ENCODE data around the gene UBAC2.

The UBAC2 gene

DNA sequence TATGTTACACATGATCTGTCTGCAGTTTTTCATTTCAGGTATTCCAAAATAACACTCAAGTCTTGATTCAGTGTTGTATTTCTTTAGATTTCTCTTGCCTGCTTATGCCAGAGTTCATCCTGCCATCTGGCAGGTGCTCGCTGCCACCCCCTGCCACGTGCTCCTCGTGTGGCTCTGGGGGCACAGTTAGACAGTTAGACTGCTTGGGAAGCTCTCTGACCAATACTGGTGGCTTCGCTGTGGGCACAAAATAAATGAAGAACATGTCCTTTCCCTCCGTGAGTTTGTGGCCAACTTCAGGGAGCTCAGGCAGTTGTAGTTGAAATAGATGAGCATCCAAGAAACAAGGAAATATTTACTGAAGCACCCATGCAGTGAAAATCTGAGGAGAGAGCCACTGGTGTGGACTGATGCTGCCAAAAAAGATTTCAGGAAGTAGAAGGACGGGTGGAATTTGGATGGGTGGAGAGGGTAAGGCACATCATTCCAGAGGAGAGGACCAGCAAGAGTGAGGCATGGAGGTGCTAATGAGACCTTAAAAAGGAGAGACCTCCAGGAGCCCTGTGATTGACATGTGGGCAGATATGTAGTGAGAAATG is 144.1 kb downstream of the UBAC2 start:
- no peak for DNase-seq

DNA sequence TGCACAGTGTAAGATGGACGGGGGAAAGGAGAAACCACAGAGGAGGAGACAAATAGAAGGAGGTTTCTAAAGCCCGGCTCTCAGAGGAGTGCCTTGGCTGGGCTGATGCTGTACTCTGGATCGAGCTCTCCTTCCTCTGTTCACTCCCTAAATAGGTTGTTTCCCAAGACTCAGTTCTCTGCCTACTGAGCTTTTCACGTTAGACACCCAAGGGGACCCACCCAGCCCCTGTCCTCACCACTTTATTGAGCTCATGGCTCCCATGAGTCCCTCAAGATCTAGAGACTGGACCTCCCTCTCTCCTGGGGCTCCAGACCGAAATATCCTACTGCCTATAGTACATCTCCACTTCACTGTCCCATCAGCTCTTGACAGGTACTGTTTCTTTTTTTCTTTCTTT is 144.7 kb downstream of the UBAC2 start:
- no peak for DNase-seq

DNA sequence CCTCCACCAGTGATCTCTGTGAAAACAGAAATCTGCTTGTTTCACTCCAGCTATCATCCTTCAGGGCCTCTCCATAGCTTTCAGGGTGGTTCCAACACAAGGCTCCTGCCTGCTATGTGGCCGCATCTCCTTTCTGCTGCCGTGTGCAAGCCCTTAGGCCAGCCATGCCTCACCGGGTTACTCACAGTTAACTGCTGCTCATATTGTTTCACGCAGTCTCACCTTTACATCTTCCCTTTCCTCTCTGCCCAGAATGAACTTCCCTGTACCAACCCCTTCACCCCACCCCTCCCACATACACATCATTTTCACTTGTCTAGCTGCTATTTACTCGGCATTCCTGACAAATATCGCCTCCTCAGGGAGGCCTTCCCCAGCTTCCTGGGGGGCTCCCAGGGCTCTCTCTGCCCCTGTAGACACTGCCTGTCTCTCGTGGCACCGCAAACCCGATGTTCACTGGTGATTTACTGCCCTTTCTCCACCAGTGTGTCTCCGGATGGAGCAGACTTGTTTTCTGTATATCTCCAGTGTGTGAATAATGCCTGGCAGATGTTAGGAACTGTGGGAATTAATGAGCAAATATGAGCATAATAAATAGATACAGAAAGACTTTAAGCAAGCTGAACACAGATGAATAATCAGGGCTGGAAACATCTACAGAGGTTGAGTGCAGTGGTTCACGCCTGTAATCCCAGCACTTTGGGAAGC is 145.8 kb downstream of the UBAC2 start:
- no peak for DNase-seq

DNA sequence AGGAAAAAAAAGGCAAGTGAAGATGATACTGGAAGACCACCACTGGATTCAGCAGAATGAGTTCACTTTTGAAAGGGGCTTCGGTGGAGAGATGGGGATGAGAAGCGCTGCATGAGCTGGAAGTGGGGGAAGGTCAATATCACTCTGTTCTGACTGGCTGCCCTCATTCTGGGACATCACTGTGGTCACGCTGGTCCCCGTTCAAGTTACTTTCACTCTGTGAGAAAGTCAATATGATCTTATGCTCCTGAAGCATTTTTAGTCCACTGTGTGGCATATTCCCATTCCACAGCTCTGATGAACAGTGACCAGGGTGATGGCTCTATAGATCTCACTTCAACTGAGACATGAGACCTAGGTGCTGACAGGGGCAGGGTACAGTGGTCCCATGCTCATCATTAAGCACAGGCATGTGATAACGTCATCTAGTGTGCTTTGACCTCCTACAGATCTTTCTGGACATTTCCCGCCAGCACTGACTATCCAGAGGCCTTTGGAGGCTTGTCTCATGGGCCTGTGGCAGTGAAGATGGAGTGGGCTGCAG is 146.8 kb downstream of the UBAC2 start:
- DNase-seq = no peak

DNA sequence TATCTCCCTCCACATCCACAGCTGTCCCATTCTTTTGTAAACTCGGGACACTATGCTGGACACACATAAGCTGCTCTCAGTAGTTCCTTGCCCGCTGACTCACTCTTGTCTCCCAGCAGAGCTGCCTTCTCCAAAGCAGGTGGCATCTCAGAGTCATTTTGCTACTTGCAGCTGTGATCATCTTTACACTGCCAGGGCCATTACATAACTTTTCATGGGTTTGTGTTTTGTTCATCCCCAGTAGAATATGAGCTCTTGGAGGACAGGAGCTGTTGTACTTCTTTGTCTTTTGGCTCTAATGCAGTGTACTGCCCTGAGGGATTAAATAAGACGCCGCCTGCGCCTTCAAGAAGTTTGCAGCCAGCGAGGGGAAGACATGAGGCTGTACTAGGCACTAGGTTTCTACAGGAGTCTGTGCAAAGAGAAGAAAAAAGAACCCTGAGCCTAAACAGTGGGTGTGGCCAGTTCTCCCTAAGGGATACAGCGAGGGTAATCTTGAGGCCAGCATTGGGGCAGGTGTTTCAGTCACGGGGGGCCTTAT is 147.3 kb downstream of the UBAC2 start:
- DNase-seq = no peak

DNA sequence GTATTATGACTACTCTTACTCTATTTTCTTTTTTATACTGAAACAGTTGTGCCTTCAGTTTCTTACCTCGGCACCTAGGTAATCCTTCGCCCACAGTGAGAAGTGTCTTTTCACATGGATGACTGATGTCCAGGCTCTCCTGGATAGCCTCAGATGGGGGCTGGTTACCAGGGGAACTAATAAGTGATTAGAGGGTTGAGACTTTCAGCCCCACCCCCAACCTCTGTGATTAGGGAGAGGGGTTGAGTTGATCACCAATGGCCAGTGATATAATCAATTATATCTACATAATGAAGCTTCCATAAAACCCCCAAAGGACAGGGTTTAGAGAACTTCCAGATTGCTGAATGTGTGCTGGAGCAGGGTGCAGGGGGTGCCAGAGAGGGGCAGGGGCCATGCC is 149.5 kb downstream of the UBAC2 start:
- no peak for DNase-seq

DNA sequence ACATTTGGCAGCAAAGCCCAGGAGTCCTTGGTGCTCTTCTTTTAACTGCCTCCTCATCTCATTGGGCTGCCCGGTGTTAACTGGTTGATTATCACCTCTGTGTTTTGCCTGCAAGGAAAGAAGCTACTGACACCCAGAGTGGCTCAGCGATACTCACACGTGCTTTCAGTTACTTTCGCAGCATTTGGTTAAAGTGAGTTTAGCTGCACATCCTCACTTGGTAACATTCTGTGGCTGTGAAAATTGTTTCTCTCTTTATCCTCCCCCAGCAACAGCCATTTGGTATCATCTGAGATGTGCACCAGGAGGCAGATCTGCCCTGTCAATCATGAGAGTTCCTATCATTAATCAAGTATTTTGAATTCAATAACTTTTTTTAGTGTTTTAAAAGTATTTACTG is 151.1 kb downstream of the UBAC2 start:
- DNase-seq = peak; percentile 47

DNA sequence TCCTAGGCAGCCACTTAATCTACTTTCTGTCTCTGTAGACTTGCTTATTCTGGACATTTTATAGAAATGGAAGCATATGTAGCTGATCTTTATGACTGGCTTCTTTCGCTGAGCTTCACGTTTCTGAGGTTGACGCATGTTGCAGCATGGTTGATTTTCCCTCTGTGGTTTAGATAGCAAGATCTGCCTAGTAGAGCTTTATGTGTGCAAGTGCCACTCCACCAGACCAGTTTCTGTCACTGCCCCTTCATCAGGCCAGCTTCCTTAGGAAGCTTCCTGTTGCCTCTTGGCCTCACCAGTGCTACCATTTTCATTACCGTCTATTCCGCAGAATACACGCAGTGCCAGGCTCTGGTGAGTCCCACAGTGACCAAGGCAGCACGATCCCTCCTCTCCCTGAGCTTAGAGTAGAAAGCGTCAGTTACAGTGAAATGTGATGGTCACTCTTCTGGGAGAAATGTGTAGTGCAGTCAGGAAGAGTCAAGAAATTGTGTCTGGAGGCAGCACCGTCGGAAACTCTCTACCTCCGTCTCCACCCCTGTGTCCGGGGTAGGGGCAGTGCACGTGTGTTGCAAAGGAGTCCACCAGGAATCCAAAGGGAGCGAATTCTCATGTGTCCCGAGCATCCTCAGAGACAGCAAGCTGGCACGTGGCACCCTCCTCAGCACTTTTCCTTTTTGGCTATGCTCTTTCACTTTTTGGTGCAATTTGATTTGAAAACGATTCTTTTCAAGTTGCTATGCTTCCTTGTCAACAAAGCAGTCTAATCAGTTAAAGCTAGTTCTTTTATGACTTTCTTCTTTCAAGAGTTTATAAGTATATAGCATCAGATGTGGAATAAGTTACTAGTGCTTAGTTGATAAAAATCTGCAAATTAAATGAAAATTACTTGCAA is 151.9 kb downstream of the UBAC2 start:
- peak; percentile 63 for DNase-seq

DNA sequence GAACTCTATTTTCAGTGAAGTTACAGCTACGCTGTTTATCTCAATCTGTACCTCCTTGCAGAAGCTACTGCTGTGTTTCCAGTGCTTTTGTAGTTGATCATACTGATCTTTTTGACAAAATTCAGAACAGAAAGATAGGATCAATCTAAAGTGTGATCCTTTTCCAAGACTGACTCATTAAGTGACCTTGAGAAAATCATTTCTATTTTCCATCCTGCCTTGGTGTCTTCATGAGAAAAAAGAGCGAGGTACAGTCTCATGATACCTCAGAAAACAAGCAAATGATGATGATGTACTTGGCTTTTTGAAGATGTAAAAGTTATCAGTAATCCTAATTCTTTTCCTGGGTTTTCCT is 152.6 kb downstream of the UBAC2 start:
- no peak for DNase-seq

DNA sequence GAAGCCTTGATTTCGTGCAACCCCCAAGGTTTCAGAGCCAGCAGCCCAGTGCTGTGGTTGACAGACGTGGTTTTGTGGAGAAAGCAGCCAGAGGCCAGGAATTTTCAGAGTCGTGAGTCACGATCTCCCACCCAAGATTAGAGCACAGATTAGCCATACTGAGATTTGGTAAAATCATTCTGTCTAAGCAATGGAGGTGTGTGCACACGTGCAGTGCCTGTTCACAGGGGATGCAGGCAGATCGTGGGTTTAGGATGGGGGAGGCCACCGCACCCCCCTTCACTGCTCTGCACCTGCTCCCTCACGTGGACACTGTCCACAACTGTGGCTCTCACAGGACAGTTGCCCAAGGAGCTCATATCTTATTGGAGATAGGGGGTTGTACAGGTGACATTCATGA is 153.2 kb downstream of the UBAC2 start:
- peak; percentile 48 for DNase-seq

DNA sequence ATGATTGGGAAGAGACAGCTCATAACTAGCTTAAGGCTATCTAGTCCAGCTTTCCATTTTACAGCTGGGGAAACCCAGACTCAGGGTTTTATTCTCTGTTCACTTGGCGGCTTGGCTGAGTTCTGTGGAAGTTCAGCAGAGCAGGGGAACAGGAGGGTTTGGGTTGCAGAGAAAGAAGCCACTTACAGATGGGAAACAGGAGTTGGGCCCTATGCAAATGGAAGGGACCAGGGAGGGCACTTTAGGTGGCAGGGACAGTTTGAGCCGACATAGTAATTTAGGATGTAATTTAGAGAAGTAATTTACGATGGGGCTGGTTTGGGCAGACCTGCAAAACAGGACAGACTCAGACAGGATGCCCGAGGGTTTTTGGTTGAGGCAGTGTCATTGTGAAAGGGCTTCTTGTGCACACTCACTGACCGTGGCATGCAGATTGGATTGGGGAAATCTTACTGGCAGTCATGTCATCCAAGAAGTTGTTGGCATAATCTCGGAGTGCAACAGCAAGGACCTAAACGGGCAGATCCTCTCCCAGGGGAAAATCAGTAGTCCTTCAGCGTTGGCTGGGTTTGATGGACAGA is 153.8 kb downstream of the UBAC2 start:
- peak; percentile 57 for DNase-seq

DNA sequence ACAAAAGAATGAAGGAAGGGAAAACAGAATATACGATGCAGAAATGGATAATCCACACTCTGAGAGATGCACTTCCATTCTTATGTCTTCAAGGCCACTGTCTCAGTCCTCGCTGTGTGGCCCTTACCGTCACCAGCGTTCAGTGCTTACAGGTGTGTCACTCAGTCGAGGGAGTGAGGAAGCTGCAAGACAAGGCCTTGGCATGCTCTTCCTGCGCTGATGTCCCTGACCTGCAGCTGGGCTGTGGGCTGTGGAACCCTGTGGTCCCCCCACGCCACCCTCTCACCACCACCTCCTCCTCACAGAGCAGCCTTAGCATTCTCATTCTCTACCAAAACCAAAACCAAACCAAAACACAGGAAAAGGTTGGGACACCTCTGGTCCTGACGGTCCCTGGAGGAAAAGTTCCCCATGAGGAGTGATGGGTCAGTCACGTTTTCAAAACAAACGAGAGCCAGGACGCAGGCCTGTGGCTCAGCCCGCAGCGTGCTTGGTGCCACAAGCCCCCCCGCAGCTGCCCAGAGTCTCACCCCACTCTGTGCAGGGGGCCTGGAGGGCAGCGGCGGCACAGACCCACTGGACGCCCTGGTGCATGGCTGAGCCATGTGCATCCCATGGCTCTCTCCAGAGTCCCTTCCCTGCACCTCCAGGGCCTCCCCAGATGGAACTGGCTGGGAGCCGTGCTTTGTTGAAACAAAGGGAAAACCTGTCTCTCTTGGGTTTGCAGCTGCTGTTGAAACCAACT is 154.8 kb downstream of the UBAC2 start:
- DNase-seq = no peak

DNA sequence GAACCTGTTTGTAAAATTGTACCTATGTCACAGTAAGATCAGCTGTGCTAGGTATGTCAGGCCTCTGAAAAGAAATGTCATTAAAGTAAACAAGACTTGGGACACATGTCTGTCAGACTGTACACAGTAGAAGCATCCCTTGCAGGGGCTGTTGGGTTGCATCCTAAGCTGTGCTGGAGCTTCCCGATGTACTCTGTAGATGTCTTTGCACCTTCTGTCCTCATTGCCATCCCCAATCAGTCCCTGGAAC is 155.3 kb downstream of the UBAC2 start:
- no peak for DNase-seq

DNA sequence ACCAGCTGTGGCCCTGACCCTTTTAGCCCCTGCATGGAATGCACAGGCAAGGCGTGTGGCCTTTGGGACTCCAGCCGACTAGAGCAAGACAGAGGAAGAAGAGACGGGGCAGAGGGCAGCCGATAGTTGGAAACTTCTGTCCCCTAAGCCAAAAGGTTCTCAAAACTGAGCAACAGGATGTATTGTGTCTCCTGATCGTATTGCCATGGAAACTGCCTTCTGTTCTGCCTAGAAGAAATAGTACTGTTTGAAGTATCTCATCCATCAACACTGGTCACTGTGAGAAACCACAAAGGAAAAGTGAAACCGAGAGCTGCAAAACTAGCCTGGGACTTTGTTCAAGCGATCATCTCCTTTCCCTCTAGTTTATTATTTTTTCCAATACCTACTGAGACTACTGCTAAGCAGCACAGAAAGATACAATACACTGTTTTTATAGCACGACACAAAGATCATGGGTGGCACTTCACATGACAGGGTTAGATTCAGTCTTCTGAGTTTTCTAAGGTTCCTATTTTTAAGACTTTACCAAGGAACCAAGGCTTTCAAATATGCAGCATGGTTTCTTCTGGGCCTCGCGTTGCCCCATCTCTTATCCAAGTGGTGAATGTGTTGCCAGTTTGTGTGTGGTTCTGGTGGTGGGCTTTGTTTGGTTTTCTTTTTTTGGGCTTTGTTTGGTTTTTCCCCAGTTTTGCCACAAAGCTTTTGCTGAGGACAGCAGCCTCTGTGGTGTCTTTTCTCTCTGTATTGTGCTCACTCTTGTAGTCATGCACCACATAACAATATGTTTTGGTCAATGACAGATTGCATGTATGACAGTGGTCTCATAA is 155.8 kb downstream of the UBAC2 start:
- DNase-seq = no peak

DNA sequence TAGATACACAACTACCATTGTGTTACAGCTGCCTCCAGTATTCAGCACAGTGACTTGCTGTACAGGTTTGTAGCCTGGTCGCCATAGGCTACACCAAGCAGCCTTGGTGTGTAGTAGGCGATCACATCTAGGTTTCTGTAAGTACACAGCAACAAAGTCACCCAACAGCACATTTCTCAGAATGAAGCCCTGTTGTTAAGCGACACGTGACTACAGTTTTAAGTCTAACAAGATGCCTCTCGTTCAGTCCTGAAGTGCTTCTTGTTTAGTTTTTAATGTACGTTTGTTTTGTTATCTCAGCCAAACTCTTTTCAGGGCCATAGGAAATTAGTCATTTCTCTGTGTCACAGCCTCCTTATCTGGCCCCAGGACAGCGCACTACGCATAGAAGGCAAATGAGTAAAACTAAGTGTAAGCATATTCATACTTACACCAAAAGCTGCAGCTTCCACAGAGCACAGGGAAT is 156.5 kb downstream of the UBAC2 start:
- peak; percentile 72 for DNase-seq

DNA sequence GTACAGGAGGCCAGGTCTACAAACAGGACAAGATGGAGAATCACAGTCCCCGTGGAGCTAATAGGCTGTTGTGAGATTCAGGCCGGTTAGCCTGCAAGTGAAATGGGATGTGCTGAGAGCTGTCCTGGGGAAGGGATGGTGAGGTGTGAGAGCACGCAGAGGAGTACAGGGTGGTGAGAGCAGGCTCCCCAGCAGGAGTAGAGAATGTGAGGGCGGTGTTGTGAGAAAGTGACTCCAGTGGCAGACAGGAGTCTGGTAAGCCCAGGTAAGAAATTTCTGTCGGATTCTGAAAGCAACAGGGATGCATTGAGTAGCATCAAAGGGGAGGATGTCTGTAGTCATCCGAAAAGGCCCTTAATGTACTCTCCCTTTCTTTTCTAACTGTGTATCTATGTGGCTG is 157.3 kb downstream of the UBAC2 start:
- DNase-seq = peak; percentile 53

DNA sequence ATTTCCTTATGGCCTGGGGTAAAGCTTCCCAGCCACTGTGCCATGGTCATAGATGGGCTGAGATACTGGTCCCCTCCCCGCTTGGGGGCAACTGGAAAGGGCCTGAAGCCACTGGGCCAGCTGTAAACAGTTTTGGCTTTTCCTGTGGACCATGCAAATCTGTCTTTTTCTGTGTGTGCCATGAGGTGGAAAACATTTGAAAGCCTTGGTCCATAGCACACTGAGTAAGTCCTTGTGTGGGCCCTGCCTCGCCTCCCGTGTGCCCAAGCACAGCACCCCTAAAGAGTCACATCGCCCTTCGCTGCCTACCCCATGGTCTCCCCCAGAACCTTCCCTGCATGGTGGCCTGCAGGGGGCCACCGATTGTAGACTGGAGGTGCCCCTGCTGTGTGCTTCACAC is 158.9 kb downstream of the UBAC2 start:
- no peak for DNase-seq

DNA sequence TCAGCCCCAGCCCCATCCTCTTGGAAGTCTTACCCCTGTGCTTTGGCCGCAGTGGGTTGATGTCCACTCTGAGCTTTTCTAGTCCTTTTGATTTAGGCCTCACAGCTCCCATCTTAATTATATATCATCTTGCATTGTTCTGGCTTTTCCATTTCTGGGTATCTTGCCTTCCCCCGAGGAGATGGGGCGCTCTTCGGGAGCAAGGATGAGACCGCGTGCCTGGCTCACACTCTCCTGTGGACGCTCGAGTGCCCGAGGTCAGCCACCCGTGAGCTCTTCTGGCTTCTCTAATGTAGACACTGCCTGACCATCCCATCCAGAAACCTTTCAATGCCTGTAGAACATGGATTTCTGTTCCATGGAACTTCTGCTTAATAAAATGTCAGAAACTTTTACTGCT is 160.0 kb downstream of the UBAC2 start:
- no peak for DNase-seq

DNA sequence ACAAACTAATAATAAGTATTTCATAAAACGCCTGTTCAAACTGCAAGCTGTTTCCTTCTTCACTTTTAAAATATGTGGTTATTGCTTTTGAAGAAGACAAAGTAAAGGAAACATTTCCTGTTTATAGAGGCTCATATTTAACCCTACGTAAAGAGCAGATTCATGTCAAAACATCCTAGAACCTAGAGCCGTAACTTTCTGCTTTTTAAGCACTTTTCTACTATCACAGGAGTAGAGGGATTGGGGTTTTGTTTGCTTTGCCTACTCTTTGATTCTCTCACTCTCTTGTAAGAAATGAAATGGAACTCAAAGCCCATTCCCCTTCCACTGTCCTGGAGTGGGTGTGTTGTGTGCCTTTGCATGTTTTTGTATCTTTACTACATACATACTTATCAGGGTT is 160.5 kb downstream of the UBAC2 start:
- DNase-seq = no peak

DNA sequence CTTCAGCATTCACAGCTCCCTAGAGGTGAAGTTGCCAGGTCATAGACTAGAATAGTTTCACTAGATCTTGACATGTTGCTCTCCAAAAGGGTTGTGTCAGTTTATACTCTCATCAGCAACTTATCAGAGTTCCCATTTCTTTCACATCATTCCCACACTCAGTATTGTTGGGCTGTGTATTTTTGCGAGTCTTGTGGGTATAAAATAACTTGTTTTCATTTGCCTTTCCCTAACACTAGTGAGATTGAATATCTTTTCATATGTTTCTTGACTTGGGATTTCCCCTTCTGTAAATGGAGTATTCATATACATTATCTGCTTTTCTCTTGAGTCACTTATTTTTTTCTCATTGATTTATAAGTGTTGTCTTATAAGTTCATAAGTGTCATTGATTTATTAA is 161.7 kb downstream of the UBAC2 start:
- DNase-seq = no peak

DNA sequence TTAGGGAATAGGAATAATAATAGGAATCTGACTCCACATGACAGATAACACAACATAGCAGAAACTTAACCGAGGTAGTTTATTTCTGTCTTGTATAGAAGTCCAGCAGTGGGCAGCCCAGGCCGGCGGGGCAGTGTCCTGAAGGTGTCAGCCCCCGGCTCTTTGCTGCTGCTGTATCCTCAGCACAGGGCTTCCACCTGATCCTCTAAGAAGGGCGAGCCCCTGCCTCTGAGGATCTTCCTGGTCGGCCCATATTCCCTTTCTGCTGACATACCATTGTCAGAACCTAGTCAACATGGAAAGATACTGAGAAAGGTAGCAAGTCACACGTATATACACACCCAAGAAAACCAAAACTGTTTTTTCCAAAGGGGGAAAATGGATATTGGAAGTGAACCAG is 162.7 kb downstream of the UBAC2 start:
- no peak for DNase-seq

DNA sequence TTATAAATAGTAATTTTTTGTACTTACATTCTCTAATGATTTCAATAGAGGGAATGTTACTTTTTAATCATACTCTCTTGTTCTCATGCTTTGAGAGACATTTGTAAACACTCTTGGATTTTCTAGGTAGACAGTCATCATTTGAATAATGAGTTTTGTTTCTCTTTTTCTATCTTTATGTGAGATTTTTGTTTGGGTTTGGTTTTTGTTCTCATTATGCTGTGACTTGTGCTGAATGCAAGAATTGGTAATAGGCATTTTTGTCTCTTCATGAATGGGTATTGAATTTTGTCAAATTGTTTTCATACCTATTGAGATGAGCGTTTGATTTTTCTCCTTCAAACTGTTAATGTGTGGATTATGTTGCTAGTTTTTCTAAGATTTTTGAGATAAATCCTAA is 163.3 kb downstream of the UBAC2 start:
- DNase-seq = no peak
